ENCODE data around the gene NDFIP2.

DNA sequence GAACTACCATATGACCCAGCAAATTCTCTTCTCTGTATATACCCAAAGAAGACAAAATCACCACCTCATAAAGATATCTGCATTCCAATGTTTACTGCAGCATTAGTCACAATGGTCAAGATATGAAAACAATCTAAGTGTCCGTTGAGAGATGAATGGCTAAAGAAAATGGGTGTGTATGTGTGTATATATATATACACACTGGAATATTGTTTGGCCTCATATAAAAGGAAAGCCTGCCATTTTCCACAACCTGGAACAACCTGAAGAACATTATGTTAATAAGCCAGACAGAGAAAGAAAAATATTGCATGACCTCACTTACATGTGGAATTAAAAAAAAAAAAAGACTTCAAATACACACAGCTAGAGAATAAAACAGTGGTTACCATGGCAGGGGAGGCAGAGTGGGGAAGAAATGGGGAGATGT is 45.4 kb upstream of the NDFIP2 start:
- TF ChIP-seq, protein P1, sequence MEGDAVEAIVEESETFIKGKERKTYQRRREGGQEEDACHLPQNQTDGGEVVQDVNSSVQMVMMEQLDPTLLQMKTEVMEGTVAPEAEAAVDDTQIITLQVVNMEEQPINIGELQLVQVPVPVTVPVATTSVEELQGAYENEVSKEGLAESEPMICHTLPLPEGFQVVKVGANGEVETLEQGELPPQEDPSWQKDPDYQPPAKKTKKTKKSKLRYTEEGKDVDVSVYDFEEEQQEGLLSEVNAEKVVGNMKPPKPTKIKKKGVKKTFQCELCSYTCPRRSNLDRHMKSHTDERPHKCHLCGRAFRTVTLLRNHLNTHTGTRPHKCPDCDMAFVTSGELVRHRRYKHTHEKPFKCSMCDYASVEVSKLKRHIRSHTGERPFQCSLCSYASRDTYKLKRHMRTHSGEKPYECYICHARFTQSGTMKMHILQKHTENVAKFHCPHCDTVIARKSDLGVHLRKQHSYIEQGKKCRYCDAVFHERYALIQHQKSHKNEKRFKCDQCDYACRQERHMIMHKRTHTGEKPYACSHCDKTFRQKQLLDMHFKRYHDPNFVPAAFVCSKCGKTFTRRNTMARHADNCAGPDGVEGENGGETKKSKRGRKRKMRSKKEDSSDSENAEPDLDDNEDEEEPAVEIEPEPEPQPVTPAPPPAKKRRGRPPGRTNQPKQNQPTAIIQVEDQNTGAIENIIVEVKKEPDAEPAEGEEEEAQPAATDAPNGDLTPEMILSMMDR (IDR thresholded peaks at IDR 0.05): no peak
- TF ChIP-seq POLR2AphosphoS5 (IDR thresholded peaks at IDR 0.05) (peak in 2 of 3 donors; percentile 42 to 67), POLR2A (IDR thresholded peaks at IDR 0.05) (no peak), EP300 (IDR thresholded peaks at IDR 0.05; ENCODE audit: low read depth) (peak; percentile 43)

Measured in transverse colon (tissue), 4 donors.